ENCODE measurements around the gene NRDE2.
A peak's percentile ranks its signal among the peaks of the same experiment; 100 is the strongest.
"Not testable (repeated sequence)": the region's sequence is repeated elsewhere in the genome, so short reads cannot be mapped to it uniquely, and the experiment has no call there.

NRDE2 gene

GRCh38 chr14:90342327-90342726 is 10.6 kb upstream of the NRDE2 start:
- DNase-seq = no peak

DNA sequence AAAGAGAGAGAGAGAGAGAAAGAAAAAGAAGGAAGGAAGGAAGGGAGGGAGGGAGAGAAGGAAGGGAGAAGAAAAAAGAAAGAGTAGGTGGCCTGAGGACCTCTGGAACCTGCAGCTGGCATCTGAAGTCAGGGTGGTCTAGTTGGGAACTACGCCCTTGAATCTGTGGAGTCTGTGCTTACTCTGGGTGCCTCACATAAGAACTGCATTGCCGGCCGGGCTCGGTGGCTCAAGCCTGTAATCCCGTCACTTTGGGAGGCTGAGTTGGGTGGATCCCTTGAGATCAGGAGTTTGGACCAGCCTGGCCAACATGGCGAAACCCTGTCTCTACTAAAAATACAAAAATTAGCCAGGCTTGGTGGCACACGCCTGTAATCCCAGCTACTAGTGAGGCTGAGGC is 10.0 kb upstream of the NRDE2 start:
- DNase-seq = no peak

GRCh38 chr14:90341232-90341631 is 9.5 kb upstream of the NRDE2 start:
- not testable (repeated sequence) for DNase-seq

- no peak for DNase-seq
Observed at GRCh38 chr14:90336985-90337384, 5.2 kb upstream of the NRDE2 start.

- DNase-seq = no peak
Observed at GRCh38 chr14:90336401-90336800, 4.7 kb upstream of the NRDE2 start.

DNA sequence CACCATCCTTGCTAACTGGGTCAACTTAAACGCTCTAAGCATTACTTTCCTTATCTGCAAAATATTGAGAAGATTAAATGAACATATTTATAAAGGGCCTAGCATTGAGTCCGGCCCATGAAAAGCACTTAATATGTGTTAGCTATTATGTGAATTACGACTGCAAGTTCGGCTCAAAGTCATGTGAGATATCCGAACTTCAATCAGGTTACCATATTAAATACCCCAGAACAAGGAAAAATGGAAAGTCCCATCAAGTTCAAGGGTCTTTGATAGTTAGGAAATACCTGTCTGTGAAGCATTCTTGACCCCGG is 487 bp upstream of the NRDE2 start:
- DNase-seq = no peak

DNA sequence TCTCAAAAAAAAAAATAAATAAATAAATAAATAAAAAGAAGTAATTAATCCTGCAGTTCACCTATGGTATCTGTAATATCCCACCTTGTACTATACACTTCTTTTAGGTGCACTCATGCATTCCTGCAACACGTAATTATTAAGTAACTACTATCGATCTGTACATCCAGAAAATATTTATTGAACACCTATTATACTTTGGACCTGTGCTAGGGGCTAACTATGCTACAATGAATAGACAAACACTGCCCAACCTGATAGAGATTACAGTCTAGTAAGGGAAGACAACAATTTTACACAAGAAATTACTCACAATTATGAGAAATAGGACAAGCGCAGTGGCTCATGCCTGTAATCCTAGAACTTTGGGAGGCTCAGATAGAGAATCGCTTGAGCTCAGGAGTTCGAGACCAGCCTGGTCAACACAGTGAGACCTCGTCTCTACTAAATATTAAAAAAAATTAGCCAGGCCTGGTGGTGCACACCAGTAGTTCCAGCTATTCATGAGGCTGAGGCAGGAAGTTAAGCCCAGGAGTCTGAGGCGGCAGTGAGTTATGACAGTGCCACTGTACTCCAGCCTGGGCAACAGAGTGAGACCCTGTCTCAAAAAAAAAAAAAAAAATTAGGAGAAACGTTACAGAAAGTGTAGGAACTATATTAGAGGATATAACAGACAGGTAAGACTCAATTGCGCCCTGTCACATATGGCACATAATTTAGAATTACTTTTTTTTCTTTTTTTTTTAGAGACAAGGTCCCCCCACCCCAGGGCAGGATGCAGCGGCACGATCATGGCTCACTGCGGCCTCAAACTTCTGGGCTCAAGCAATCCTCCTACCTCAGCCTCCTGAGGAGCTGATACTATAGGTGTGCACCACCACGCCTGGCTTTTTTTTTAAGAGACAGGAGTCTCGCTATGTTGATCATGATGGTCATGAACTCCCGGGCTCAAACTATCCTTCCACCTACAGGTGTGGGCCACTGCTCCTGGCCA is 1.2 kb downstream of the NRDE2 start:
- DNase-seq = no peak

DNA sequence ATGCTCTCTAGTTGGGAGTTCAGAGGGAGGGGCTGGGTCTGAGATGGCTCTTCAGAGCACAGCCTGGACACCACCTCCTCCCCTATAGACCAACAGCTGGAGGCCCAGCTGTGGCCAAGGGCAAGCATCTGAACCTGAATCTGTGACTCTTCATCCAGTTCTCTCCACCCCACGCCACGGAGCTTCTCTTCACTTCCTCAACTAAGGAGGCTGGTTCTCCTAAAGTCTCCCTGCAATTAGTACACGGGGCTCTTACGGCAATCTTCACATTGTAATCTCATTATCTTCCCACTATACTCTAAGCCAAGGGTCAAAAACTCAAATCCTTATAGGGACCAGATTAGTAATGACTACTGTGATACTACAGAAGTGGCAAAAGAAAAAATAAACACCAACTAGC is 9.8 kb downstream of the NRDE2 start:
- no peak for DNase-seq

DNA sequence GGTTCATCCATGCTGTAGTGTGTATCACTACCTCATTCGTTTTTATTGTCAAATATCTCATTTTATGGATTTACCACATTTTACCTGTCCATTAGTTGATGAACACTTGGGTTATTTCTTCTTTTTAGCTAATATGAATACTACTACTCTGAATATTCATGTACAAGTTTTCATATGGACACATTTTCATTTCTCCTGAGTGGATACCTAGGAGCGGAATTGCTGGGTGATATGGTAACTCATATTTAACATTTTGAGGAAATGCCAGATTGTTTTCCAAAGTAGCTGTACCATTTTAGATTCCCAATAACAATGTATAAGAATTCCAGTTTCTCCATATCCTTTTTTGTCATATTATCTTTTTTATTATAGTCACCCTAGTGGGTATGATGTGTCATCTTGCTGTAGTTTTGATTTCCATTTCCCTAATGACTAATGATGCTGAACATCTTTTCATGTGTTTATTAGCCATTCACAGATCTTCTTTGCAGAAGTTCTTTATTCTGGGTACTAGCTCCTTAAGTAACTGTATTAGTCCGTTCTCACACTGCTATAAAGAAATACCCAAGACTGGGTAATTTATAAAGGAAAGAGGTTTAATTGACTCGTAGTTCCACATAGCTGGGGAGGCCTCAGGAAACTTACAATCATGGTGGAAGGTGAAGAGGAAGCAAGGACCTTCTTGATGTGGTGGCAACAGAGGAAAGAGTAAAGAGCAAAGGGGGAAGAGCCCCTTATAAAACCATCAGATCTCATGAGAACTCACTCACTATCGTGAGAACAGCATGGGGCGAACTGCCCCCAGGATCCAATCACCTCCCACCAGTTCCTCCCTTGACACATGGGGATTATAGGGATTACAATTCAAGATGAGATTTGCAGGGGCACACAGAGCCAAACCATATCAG is 11.9 kb downstream of the NRDE2 start:
- DNase-seq = no peak

DNA sequence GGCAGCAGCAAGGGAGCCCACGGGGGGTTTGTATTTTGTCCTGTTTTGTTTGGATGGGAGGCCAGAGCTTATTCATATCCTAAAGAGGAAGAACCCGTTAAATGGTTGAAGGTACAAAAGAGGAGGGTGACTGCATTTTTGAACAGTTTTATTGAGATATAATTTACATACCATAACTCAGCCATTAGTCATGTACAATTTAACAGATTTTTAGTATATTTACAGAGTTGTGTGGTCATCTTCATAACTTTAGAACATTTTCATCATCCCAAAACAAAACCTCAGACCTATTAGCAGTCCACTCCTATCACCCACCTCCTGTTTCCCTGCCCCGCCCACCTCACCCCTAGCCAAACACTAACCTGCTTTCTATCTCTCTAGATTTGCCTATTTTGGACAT is 12.6 kb downstream of the NRDE2 start:
- DNase-seq = no peak

DNA sequence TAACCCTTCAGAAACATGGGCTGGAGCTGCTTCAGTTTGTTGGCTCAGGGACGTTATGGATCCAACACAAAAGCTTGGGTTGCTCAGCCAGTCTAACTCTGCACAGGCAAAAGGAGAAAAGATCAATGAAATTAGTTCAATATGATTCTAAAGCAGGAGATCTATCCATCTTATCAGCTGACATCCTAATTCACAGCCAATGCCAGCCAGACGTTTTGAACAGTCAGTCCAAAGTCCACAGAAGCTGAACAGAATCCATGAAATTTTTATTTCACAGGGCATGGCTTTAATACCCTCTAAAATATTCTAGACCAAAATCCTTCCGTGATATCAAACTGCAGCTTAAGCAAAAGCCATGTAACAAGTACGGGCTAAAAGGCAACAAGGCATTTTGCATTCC is 13.7 kb downstream of the NRDE2 start:
- no peak for DNase-seq

DNA sequence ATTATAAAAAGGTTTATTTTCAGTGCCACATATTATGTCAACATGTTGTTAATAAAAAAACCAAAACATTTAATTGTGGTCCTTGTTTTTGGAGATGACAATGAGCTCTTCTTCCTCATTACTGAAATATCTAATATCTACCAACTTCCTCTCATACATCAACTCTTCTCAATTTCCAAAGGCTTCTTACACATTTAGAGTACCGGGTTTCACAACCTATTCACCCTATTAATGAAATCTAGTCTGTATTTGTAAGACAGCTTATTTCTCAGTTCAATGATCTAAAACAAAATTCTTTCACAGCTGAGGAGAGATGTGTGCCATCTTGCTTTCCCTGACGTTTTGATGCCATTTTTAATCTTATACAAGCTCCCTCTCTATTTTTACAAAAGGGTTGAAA is 14.5 kb downstream of the NRDE2 start:
- DNase-seq = no peak

DNA sequence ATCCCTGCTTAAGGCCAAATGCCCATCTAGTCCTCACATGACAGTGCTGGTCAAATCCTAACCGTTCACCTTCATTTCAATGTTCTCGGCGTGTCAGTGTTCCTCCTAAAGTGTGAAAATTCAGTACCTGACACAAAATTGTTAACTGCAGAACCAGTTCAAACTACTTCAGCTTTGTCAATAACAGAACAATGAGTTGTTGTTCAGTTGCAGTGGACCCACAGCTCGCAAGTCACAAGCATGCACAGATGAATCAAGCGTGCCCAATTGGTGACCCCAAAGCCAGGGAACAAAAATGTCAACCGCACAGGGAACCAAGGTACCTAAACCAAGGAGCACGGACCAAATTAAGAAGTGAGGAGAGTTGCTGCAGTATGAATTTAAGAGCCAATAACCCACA is 23.2 kb downstream of the NRDE2 start:
- no peak for DNase-seq

DNA sequence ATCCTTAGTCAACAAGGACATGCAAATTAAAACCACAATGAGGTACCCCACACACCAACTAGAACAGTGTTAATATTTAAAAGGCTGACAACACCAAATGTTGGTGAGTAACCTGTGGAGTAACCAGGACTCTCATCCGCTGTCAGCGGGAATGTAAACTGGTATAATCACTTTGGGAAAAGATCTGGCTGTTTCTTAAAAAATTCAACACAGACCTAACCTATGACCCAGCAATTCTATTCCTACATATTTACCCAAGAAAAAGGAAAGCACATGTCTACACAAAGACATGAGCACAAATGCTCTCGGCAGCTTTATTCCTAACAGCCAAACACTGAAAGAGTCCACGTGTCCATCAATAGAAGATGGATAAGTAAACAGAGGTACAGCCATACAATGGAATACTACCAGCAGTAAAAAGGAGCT is 26.6 kb downstream of the NRDE2 start:
- DNase-seq = no peak

DNA sequence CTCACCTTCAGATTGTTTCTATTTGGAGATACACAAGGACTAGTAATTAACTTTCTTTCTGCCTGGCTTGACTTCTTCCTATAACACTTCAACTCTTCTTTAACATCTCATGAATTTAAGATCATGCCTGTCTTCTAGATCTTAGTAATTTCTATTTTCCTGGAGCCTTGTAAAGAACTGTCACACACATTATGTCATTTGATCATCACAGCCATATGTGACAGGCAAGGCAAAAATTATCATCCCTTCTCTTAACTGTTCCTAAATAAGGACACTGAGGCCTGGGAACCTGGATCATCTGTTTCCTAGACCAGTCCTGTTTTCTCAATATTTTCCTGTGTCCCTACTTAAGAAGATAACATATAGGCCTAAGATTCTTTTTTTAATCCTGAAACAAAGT is 27.2 kb downstream of the NRDE2 start:
- DNase-seq = no peak

DNA sequence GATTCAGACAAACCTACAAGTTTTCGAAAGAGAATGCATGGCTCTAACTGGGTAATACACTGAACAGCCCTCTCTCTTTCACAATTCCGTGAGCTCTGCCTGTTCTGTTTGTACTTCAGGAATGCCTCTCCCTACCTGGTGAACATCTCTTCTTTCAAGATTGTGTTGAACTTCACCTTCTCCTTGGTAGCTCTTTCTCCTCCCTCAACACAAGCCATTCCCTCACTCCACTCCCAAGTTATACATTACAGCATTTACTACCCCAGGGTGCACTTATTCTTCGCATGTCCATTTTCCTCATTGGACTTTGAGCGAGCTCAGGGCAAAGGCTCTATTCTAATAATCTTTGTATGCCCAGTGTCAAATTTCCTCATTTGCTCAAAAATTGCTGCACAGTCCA is 28.3 kb downstream of the NRDE2 start:
- DNase-seq = no peak

DNA sequence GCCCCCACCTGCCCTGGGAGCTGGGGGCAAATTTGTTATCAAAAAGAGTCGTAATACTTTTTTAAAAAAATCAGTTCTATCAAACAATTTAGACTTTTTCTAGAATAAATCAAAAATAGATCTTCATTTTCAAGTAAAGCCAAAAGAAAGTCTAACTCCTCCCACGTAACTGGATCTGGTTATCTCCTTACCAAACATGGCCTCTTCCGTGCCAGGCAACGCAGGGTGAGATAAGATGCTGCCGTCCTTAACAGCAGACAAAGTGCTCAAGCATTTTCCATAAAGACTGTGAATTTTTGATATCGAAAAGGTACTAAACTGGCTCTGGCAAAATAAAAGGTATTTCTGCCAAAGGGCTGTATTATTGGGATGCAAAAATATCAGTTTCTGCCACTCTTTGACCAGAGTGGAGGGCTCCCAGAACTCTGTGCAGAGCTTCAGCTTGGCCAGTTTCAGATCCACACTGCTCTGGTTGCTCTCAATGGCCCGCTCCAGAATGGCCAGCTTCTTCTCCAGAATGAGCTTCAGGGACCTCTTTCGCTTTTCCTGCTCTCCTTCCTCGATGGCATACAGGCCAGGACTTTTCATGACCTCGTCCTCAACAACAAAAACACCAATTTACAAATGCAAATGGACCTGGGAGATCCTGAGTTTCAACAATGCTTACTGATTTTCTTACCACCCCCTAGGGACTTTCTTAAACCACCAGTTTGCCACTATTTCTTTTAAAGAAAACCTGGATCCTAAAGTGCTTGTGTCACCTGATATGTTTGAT is 29.0 kb downstream of the NRDE2 start:
- DNase-seq = no peak

DNA sequence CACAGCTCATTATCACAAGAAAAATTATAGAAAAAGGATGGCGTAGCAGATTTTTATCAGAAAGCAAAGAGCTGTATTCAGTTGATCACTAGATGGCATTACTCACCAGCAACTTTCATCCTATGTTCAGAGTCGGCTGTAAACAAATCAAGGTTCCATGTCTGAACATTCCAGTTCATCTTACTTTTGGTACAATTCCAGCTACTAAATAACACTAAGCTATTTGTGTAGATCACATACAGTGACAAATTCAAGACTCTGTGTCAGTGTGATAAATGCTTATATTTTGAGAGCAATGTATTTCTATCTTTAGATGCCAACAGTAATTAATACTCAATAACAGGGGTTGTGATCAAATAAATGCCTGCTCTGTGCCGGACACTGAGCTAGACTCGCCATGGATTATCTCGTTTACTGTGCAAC is 30.1 kb downstream of the NRDE2 start:
- DNase-seq = no peak

GRCh38 chr14:90301122-90301521 is 30.6 kb downstream of the NRDE2 start:
- no peak for DNase-seq

GRCh38 chr14:90300611-90301047 is 31.1 kb downstream of the NRDE2 start:
- no peak for DNase-seq

DNA sequence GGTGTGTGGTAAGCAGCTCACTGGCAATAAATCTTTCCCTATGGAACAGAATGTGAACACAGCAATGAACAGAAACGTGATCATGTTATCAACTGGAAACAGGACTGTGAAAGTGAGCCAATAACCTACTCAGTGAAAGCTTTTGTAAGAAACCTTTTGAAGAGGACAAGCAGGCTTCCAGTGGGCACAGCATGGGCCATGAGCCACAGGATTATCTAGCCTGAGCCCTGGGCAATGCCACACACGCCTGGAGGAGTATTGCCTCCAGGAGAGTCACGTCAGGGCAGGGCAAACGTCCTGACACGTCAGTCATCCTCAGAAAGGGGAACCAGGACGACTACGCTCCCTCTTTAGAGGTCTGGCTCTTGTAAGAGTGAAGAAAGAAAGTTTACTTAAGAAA is 32.3 kb downstream of the NRDE2 start:
- DNase-seq = peak; percentile 18 to 78

DNA sequence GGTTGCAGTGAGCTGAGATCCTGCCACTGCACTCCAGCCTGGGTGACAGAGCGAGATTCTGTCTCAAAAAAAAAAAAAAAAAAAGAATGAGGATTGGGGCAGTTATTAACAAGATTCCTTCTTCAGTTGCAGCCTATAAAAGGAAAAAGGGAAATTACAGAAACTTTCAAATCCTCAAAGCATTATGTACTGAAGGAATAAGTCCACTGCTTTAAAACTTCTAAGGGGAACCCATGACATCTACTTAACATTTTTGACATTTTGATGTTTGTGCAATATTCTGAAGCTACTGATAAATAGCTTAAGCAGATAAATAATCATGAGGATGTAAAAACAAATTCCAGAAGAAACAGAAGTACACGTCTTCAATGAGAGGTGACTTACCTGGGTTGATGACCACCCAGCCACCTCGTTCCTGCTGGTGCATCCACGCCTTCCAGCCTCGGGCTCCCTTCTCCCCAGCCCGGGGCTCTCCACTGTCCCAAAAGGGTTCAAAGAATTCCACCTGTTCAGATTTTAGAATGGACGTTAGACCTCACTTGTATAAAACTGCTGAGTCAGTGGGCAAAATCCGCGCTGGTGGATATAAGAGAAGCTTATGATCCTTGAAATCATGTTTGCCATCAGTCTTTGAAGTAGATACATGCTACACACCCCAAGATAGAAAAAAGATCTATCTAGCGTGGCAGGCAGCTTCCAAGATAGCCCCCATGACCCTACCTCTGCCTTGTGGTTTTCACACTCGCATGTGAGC is 33.7 kb downstream of the NRDE2 start:
- no peak for DNase-seq
